Measurements from ENCODE around the gene CNPY1.

GRCh38 chr7:155507576-155507975 lies 38.8 kb downstream of the CNPY1 start:
- TF ChIP-seq CTCF (IDR thresholded peaks at IDR 0.05) (no peak), RNF2 (IDR thresholded peaks at IDR 0.05; ENCODE audit: borderline replicate concordance, low read depth) (no peak), EP300 (IDR thresholded peaks at IDR 0.05) (no peak), SMC3 (IDR thresholded peaks at IDR 0.05) (no peak), CHD4 (IDR thresholded peaks at IDR 0.05; ENCODE audit: borderline replicate concordance) (no peak), HOXB5 (CRISPR knock-in tag; IDR thresholded peaks at IDR 0.05) (no peak), ELK1 (IDR thresholded peaks at IDR 0.05; ENCODE audit: low read depth, low read length) (no peak), CEBPB (IDR thresholded peaks at IDR 0.05) (no peak)
